K562 (cell line): ENCODE results near the gene SCFD2. TPM values are rescaled to one million over a fixed set of nuclear protein-coding genes. Genes with fewer than 3 reads are reported as not detected.

Source experiments
- ATAC-seq: fragments of 200-7000 bp; cut with Tn5 transposase; 3 replicates; pipeline ENCODE4 v1.9.1; 2020; ENCODE audit warnings: moderate library complexity
- BruUV-seq: library from RNA; stranded (reverse); fragments of 400-500 nt; replicated peaks from 2 replicates; lab custom pipeline; 2021; lab: Mats Ljungman, UMichigan
- CTCF ChIA-PET: fragments of 300-600 bp; formaldehyde crosslinking; extraction: SDS; loops from one replicate; lab custom pipeline; 2021; ENCODE audit warnings: low intra/inter-chr PET ratio; lab: Yijun Ruan, JAX
- POLR2A ChIA-PET: fragments of 300-600, 350-650 bp; sonication (Branson Sonifier 250); formaldehyde crosslinking; extraction: SDS; loops from one replicate; lab custom pipeline; 2021; ENCODE audit warnings: antibody characterized with exemption, inconsistent platforms; lab: Yijun Ruan, JAX
- DNase-seq, 4 experiments: peaks; one replicate each; pipeline versions ENCODE4 v3.0.0 to v3.0.0-alpha.2; 2011 to 2018; ENCODE audit warnings: low spot score in 3 of 4, mixed read lengths in 3 of 4; ENCODE audit errors: extremely low read depth in 1 of 4
- FAIRE-seq: peaks from 2 replicates; lab custom pipeline; 2011; peaks lifted over from hg19 to GRCh38; lab: Jason Lieb, UNC
- H2AFZ ChIP-seq: 2 replicates; pipeline ENCODE4 v1.6.0; 2011; ENCODE audit warnings: low read depth, low read length, control low read depth, inconsistent platforms
- H3K27ac ChIP-seq: fragments of 200-600 bp; 3 replicates; pipeline ENCODE4 v1.8.0; 2011; ENCODE audit warnings: low read depth, mild to moderate bottlenecking, control low read depth, inconsistent platforms, low read length, moderate library complexity, mixed read lengths; ENCODE audit errors: extremely low read depth
- H3K27me3 ChIP-seq, 2 experiments: fragments of 300-600 bp in 1 of 2; 2 replicates in 1 of 2; 3 replicates in 1 of 2; pipeline versions ENCODE4 v1.6.0 to v1.8.0; 2011; ENCODE audit warnings: inconsistent platforms in 2 of 2, low read length in 2 of 2, mild to moderate bottlenecking in 1 of 2, mixed read lengths in 1 of 2, moderate library complexity in 1 of 2; ENCODE audit not compliant: control insufficient read depth in 2 of 2, insufficient read depth in 2 of 2
- H3K36me3 ChIP-seq: fragments of 300-600 bp; 3 replicates; pipeline ENCODE4 v1.8.0; 2011; ENCODE audit warnings: mild to moderate bottlenecking, low read length, inconsistent platforms; ENCODE audit not compliant: control insufficient read depth, insufficient read depth
- H3K4me1 ChIP-seq, 2 experiments: fragments of 200-600 bp in 1 of 2; replicated peaks in 1 of 2; 2 replicates in 1 of 2; 3 replicates in 1 of 2; pipeline versions ENCODE4 v1.5.1 to v1.8.0; 2011; ENCODE audit warnings: inconsistent platforms in 2 of 2, low read length in 2 of 2, mild to moderate bottlenecking in 1 of 2, mixed read lengths in 1 of 2, moderate library complexity in 1 of 2; ENCODE audit not compliant: control insufficient read depth in 2 of 2, insufficient read depth in 2 of 2
- H3K4me2 ChIP-seq: 2 replicates; pipeline ENCODE4 v1.6.1; 2011; ENCODE audit warnings: low read length, control low read depth, inconsistent platforms, mixed read lengths; ENCODE audit not compliant: insufficient read depth
- H3K4me3 ChIP-seq: fragments of 200-600 bp; sonication (generic), shearing (Covaris generic); 2 replicates; pipeline ENCODE4 v1.5.1; 2016; ENCODE audit warnings: control low read depth, inconsistent platforms
- H3K79me2 ChIP-seq: fragments of 200-600 bp; 3 replicates; pipeline ENCODE4 v1.8.0; 2011; ENCODE audit warnings: low read length, inconsistent platforms; ENCODE audit not compliant: control insufficient read depth, insufficient read depth
- H3K9ac ChIP-seq, 2 experiments: 2 replicates each; pipeline versions ENCODE4 v1.6.0 to v1.6.1; 2011; ENCODE audit warnings: low read depth in 2 of 2, low read length in 2 of 2, control low read depth in 1 of 2, inconsistent platforms in 1 of 2, mild to moderate bottlenecking in 1 of 2, mixed read lengths in 1 of 2; ENCODE audit not compliant: insufficient read depth in 1 of 2
- H3K9me1 ChIP-seq: one replicate; pipeline ENCODE4 v1.6.0; 2011; ENCODE audit warnings: inconsistent platforms, mild to moderate bottlenecking, low read length, moderate library complexity; ENCODE audit not compliant: control insufficient read depth, insufficient read depth
- H3K9me3 ChIP-seq: replicated peaks from 2 replicates; pipeline ENCODE4 v1.5.1; 2011; ENCODE audit warnings: low read depth, low read length, inconsistent platforms; ENCODE audit not compliant: control insufficient read depth, insufficient read depth
- H4K20me1 ChIP-seq: replicated peaks from 2 replicates; pipeline ENCODE4 v1.6.1; 2011; ENCODE audit warnings: low read length, inconsistent platforms, mixed read lengths; ENCODE audit not compliant: control insufficient read depth, insufficient read depth
- CBFA2T3 ChIP-seq: fragments of 450-650 bp; IDR thresholded peaks from 2 replicates; pipeline ENCODE4 v1.6.1; 2017
- PHB2 ChIP-seq: fragments of 450-650 bp; IDR thresholded peaks from 2 replicates; pipeline ENCODE4 v1.6.1; 2017; ENCODE audit warnings: low read depth
- WGBS: fragments of 100-300 bp; shearing (Covaris generic); methylation state at CpG from one replicate; pipeline ENCODE4 v1.1.6; 2016; ENCODE audit warnings: low coverage, mixed read lengths; ENCODE audit not compliant: insufficient coverage; ENCODE audit errors: missing lambda C conversion rate; 5-methylcytosine and 5-hydroxymethylcytosine counted together
- in situ Hi-C: fragments of 300-500 bp; cut with MboI; formaldehyde crosslinking; loops from 4 replicates; pipeline ENCODE4 v1.15.0; 2018; ENCODE audit warnings: inconsistent platforms, mixed read lengths
- intact Hi-C: fragments of 100-400 bp; cut with micrococcal nuclease; formaldehyde crosslinking; loops from 2 replicates; pipeline ENCODE4 v1.14.2; 2022
- polyA plus RNA-seq, 8 experiments: library from polyadenylated mRNA; depleted of rRNA in 4 of 8; stranded (reverse) in 5 of 8; unstranded in 3 of 8; fragments of >200 nt; fragmentation: Nextera tagmentation in 2 of 8; fragmentation: Illumina TruSeq in 1 of 8; extraction: Ambion mirVana in 2 of 8; extraction: Trizol in 1 of 8; gene quantifications; 2 replicates each; pipeline versions ENCODE4 v1.2.1 to v1.2.3, GENCODE V29; 2011 to 2014; ENCODE audit warnings: inconsistent platforms in 1 of 8, missing spikeins in 1 of 8
- total RNA-seq, 7 experiments: library from RNA; depleted of rRNA in 6 of 7; stranded (reverse); fragments of >200 nt in 6 of 7; fragmentation: Illumina TruSeq in 2 of 7; extraction: Trizol in 2 of 7; gene quantifications; 2 replicates each; pipeline versions ENCODE4 v1.2.1 to v1.2.3, GENCODE V29; 2011 to 2021; ENCODE audit warnings: low replicate concordance in 1 of 7
- TF ChIP-seq, protein P1 (sequence below): fragments of 250-450 bp; sonication (Bioruptor Pico); IDR thresholded peaks from 2 replicates; pipeline ENCODE4 v1.4.0; 2020
- TF ChIP-seq, protein P2 (sequence below): fragments of 450-650 bp; formaldehyde crosslinking; IDR thresholded peaks from 2 replicates; pipeline ENCODE4 v1.4.0; 2022; ENCODE audit warnings: mild to moderate bottlenecking, moderate library complexity

The SCFD2 gene
- total and polyA plus RNA-seq, 9 of the 15 experiments (the other 6 are each of a cell fraction or from before 2014, with no cell fraction given), result 5.7 to 30.3 (median 22.8) TPM

DNA sequence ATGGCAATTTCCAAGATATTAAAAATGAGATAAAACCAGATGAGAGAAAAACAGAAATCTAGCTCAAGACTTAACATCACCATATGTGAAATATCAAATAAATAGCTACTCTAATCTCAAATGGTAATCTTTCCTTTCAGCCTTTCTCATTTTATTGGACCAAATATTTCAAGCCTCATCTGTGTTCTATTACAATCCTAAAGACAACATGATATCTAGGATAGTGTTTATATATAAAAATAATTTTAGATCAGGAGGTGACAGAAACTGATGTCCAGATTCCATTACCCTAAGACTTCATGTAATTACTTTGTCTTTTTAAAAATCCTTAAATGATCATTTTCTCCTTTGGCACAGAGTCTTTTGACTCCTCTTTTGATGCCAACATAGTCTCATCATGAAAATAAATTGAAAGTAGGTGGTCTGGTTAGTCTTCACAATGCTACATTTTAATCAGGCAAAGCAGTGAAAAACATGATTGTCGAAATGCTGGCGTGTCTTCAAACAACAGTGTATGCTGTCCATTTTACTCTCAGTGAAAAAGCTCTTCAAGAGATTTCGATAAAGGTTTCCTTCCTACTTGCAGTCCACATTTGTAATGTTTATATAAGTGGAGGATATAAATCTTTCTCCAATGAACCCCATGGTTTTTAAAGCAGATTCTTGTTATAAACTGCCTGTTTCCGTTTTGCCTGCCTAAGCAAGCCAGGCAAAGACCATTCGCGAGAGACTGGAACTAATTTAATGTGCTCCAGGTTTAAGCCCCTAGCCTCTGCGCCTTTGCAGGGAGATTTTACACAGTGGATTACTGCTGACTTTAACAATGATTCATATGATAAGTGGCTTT lies 169.8 kb downstream of the SCFD2 start:
- Histone ChIP-seq H3K36me3 (no peaks in the 10 kb centered on the region), H3K4me1 (no peaks in the 10 kb centered on the region), H3K79me2 (no peaks in the 10 kb centered on the region), H3K4me2 (no peak overlapping the region), H3K9ac (no peak overlapping the region), H3K27me3 (no peaks in the 10 kb centered on the region), H3K4me3 (no peak overlapping the region), H4K20me1 (no peaks in the 10 kb centered on the region), H2AFZ (no peak overlapping the region), H3K9me1 (no peaks in the 10 kb centered on the region), H3K27ac (no peak overlapping the region), H3K9me3 (no peaks in the 10 kb centered on the region)
- no peak for ATAC-seq
- no peak for DNase-seq
- in situ Hi-C loops (loop anchor here (5.0 kb wide), 1 partner anchor 1031 kb away; the partner anchor contains the start of gene PDGFRA), intact Hi-C loops (loop anchor here (5.0 to 10.0 kb wide), 5 partner anchors 179 to 711 kb away; partner anchors contain the start of gene FIP1L1)
- no TSS peak for BruUV-seq
- FAIRE-seq, result no peak
- 61% methylated on average over 7 of the region's 7 CpGs for WGBS
- ChIA-PET CTCF (interaction anchor here (1.4 kb wide), 1 partner anchor 1032 kb away, joined by 6 read pairs; no protein-coding TSS in a partner anchor), POLR2A (no interaction called here)
- TF ChIP-seq, protein P1, sequence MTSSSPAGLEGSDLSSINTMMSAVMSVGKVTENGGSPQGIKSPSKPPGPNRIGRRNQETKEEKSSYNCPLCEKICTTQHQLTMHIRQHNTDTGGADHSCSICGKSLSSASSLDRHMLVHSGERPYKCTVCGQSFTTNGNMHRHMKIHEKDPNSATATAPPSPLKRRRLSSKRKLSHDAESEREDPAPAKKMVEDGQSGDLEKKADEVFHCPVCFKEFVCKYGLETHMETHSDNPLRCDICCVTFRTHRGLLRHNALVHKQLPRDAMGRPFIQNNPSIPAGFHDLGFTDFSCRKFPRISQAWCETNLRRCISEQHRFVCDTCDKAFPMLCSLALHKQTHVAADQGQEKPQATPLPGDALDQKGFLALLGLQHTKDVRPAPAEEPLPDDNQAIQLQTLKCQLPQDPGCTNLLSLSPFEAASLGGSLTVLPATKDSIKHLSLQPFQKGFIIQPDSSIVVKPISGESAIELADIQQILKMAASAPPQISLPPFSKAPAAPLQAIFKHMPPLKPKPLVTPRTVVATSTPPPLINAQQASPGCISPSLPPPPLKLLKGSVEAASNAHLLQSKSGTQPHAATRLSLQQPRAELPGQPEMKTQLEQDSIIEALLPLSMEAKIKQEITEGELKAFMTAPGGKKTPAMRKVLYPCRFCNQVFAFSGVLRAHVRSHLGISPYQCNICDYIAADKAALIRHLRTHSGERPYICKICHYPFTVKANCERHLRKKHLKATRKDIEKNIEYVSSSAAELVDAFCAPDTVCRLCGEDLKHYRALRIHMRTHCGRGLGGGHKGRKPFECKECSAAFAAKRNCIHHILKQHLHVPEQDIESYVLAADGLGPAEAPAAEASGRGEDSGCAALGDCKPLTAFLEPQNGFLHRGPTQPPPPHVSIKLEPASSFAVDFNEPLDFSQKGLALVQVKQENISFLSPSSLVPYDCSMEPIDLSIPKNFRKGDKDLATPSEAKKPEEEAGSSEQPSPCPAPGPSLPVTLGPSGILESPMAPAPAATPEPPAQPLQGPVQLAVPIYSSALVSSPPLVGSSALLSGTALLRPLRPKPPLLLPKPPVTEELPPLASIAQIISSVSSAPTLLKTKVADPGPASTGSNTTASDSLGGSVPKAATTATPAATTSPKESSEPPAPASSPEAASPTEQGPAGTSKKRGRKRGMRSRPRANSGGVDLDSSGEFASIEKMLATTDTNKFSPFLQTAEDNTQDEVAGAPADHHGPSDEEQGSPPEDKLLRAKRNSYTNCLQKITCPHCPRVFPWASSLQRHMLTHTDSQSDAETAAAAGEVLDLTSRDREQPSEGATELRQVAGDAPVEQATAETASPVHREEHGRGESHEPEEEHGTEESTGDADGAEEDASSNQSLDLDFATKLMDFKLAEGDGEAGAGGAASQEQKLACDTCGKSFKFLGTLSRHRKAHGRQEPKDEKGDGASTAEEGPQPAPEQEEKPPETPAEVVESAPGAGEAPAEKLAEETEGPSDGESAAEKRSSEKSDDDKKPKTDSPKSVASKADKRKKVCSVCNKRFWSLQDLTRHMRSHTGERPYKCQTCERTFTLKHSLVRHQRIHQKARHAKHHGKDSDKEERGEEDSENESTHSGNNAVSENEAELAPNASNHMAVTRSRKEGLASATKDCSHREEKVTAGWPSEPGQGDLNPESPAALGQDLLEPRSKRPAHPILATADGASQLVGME, result no peak
- TF ChIP-seq, protein P2, sequence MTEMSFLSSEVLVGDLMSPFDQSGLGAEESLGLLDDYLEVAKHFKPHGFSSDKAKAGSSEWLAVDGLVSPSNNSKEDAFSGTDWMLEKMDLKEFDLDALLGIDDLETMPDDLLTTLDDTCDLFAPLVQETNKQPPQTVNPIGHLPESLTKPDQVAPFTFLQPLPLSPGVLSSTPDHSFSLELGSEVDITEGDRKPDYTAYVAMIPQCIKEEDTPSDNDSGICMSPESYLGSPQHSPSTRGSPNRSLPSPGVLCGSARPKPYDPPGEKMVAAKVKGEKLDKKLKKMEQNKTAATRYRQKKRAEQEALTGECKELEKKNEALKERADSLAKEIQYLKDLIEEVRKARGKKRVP (CRISPR knock-in tag), result no peak
- TF ChIP-seq PHB2 (no peak), CBFA2T3 (no peak)
